Measurements from ENCODE around the gene MSTN.
"Not testable (repeated sequence)": the region's sequence is repeated elsewhere in the genome, so short reads cannot be mapped to it uniquely, and the experiment has no call there.

The MSTN gene

DNA sequence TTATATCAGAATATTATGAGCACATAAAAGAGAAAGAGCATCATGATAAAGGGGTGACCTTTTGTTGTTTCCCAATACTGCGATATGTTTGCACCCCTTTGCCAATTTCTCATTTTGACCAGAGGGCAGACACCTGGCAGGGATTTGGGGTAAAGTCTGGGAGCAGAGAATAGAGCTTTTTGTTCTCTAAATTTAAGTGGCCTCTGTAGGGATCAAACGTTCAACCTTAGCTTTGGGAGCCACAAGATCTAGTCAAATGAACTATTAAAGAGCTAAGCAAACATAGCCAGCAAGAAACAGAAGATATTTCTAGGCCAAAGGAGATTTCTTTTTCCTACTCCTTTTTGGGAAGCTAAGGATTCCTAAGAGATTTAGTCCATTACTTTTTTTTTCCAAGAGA, 1.1 kb upstream of the MSTN start:
- DNase-seq (ENCODE audit: low read depth in 2 of 2), result no peak

- DNase-seq (ENCODE audit: low read depth in 2 of 2), result no peak
Measured at GRCh38 chr2:190062053-190062452, 476 bp downstream of the MSTN start.

- no peak for DNase-seq (ENCODE audit: low read depth in 2 of 2)
Measured at GRCh38 chr2:190060626-190061025, 1.9 kb downstream of the MSTN start.

DNA sequence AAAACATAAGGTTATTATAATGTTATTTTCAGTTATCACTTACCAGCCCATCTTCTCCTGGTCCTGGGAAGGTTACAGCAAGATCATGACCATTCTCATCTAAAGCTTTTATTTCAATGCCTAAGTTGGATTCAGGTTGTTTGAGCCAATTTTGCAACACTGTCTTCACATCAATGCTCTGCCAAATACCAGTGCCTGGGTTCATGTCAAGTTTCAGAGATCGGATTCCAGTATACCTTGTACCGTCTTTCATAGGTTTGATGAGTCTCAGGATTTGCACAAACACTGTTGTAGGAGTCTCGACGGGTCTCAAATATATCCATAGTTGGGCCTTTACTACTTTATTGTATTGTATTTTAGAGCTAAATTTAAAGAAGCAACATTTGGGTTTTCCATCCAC, 2.5 kb downstream of the MSTN start:
- DNase-seq (ENCODE audit: low read depth in 2 of 2), result no peak

GRCh38 chr2:190053426-190053825, 9.1 kb downstream of the MSTN start:
- no peak for DNase-seq (ENCODE audit: low read depth in 2 of 2)

GRCh38 chr2:190052307-190052706, 10.2 kb downstream of the MSTN start:
- DNase-seq (ENCODE audit: low read depth in 2 of 2), result no peak

DNA sequence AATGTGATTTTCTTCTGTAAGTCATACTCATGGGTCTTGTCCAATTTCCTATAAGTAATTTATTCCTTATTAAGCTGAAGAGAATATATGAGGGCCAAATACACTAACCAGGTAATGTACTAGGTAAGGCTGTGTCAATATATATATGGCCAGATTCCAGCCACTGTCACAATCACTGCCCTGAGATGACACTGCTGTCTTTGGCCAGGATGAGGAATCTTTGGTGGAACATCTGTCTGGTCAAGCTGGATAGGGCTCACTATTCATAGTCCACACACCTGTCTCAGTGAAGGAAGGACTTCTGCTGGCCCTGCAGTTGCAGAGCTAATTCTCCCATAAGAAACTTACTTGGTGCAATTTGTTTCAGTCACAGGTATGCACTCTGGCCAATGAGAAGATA, 11.3 kb downstream of the MSTN start:
- DNase-seq (ENCODE audit: low read depth in 2 of 2), result no peak

GRCh38 chr2:190050001-190050400, 12.5 kb downstream of the MSTN start:
- no peak for DNase-seq (ENCODE audit: low read depth in 2 of 2)

- no peak for DNase-seq (ENCODE audit: low read depth in 2 of 2)
Measured at GRCh38 chr2:190044866-190045265, 17.7 kb downstream of the MSTN start.

- DNase-seq (ENCODE audit: low read depth in 2 of 2), result no peak
Measured at GRCh38 chr2:190043441-190043840, 19.1 kb downstream of the MSTN start.

DNA sequence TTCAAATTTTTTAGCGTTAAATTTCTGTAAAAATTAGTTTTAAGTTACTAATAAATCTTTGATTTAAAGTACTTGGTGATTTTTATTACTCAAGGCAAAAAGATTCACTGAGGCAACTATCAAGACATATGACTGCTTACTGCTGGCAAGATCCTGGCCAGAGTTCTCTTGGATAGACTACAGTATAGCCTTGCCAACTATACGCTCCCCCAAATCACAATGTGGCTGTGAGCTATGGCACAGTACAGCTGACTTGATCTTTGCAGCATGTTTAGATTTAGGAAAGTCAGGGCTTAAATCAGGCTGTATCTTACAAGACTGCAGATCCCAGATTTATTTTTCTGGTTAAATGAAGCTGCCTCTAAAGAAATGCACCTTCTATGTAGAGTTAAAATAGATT, 26.5 kb downstream of the MSTN start:
- no peak for DNase-seq (ENCODE audit: low read depth in 2 of 2)

DNA sequence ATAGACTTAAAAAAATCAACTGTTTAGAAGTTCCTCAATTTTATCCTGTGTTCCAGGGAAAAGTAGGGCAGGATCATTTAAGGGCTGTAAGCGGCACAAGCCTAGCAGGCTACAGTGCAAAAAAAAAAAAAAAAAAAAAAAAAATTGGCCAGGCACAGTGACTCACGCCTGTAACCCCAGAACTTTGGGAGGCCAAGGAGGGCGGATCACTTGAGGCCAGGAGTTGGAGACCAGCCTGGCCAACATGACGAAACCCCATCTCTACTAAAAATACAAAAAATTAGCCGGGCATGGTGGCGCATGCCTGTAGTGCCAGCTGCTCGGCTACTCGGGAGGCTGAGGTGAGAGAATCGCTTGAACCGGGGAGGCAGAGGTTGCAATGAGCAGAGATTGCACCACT, 28.1 kb downstream of the MSTN start:
- not testable (repeated sequence) for DNase-seq (ENCODE audit: low read depth in 2 of 2)

DNA sequence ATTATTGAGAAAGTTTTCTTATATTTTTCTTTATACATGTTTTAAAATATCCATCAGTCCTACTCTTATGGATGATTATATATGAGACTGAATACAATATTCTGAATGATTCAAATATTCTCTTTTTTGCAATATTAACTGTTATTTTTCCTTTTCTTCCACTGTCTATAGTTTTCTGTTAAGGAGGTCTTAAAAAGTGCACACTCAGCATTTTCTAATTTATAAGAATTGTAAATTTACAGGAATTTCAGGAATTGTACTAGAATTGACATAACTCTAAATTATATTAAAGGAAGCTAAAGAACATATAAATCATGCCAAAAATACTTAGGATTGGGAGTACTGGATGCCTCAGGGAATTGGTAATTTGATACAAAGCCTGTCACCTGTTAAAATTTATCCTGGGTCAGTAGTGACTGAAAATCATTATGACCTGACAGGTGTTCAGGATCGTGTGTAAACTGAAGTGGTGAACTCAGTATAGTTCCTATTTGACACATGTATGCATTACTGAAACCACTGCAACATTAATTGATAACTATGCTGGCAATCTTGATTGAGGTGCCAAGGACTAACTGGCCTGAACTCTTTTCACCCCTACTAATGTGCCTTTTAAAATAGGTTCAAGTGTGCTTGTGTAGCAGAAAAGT, 30.4 kb downstream of the MSTN start:
- no peak for DNase-seq (ENCODE audit: low read depth in 2 of 2)

DNA sequence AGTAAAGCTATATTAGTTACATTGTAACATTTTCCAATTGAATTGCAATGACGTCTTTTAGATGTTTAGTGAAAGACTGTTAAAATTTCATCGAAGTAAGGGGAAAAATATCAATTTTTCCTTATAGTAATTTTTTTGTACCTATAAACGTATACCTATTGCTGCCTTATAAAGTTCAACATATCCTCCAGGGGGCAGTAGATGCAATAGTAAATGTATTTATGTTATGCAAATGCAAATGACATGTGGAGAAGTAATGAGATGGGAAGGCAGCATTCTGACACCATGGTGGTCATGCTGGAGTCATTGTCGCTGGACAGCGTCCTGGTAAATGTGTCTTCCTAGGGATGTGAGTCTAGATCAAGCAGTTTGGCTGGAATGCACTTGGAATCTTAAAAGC, 38.7 kb downstream of the MSTN start:
- no peak for DNase-seq (ENCODE audit: low read depth in 2 of 2)

- no peak for DNase-seq (ENCODE audit: low read depth in 2 of 2)
Measured at GRCh38 chr2:190020720-190021119, 41.8 kb downstream of the MSTN start.

- DNase-seq (ENCODE audit: low read depth in 2 of 2), result no peak
Measured at GRCh38 chr2:190017837-190018236, 44.7 kb downstream of the MSTN start.

GRCh38 chr2:190015969-190016368, 46.6 kb downstream of the MSTN start:
- not testable (repeated sequence) for DNase-seq (ENCODE audit: low read depth in 2 of 2)

Measured in stimulated activated CD4-positive, alpha-beta T cell treated with anti-CD3 and anti-CD28 coated beads, Interleukin-12 subunit alpha, Interleukin-12 subunit beta, amount 100 ng/mL, for 24 hours (primary cell).